ENCODE data around the gene AQP12A.

The AQP12A gene

DNA sequence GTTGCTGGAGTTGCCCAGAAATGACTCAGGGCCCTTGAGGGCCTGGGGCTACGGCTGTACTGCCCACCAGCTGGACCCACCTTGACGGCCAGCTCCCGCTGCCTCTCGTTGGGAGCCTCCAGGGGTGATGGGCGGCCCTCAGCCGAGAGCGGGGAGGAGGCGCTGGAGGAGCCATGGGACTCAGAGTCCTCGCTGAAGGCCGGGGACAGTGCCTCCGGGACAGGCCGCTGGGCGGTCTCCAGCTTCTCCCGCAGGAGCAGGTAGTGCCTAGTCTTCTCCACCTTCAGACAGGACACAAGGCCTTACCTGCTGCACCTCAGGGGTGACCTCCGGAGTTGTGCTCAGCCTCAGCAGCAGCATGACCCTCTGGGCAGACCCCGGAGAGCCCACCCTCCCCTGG, 30.7 kb downstream of the AQP12A start:
- TF ChIP-seq, protein P1, sequence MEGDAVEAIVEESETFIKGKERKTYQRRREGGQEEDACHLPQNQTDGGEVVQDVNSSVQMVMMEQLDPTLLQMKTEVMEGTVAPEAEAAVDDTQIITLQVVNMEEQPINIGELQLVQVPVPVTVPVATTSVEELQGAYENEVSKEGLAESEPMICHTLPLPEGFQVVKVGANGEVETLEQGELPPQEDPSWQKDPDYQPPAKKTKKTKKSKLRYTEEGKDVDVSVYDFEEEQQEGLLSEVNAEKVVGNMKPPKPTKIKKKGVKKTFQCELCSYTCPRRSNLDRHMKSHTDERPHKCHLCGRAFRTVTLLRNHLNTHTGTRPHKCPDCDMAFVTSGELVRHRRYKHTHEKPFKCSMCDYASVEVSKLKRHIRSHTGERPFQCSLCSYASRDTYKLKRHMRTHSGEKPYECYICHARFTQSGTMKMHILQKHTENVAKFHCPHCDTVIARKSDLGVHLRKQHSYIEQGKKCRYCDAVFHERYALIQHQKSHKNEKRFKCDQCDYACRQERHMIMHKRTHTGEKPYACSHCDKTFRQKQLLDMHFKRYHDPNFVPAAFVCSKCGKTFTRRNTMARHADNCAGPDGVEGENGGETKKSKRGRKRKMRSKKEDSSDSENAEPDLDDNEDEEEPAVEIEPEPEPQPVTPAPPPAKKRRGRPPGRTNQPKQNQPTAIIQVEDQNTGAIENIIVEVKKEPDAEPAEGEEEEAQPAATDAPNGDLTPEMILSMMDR (IDR thresholded peaks at IDR 0.05), result no peak

DNA sequence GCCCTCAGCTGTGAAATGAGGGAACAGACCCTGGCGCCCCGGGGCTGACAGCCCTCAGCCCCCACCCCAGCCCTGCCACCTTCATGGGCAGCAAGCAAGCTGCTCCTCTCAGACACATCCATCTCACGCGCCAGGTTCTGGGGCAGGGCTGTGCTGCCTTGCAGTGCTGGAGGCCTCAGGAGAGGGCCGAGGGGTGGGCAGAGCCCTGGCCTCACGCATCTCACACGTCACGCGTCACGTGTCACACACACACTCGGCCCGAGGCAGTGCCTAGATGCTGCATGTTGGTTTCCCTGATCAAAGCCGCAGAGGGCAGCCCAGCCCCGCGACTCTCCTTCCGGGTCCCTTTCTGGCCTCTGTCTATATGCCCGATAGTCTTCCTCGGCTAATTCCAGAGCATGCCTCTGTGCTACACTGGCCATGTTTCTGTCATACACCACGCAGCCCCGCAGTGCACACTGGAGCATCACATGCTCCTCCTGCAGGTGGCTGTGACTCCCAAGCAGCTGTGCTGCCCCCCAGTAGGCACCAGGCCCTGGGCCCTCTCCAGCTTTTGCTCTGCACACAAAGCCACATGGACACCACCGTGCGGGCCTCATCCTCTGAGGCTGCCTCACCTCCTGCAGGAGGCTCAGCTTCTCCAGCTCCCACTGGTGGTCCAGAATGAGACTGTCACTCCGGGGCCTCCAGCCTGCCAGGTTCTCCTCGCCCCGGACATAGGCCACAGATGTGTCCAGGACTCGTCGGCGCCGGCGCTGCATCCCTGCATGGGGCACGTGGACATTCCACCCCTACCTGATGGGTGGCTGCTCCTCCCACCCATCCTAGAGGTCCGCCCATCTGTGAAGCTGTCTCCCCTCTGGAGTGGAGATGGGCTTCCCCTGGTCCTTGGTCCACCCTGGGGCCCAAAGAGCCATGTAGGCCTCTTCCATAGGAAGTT, 31.4 kb downstream of the AQP12A start:
- TF ChIP-seq, protein P1 (IDR thresholded peaks at IDR 0.05), result no peak

DNA sequence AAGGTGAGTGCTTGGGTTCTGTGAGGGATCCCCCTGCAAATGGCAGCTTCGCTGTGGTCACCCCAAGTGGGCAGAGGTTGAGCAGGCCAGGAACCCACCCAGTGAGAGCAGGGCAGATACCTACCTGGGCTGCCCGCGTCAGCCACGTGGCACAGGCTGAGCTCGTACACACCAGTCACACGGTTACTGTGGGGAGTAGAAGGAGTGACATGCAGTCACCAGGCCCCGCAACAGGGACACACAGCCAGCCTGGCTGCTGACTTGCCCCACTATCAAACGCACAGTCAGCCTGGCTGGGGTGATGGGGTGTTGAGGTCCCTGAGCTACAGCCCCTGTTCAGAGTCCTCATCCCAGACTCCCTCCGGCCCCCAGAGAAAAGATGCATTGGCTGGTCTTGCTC, 32.2 kb downstream of the AQP12A start:
- TF ChIP-seq, protein P1 (IDR thresholded peaks at IDR 0.05), result no peak

DNA sequence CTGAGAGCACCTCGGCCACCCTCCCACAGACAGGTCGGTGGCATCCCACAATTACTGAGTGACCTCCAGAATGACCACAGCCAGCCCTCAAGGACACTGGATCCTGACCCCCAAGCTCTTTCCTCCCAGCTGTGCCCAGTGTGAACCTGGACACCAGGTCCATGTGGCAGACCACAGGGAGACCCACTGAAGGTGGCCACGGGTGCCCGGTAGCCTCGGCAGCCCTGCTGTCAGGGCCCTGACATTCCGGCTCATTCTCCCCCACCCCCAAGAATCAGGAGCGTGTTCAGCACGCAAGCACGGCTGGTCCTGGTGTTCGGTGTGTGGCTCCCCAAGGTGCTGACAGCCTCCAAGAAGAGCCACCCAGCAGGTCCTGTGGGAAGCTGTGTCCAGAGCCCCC, 32.8 kb downstream of the AQP12A start:
- TF ChIP-seq, protein P1 (IDR thresholded peaks at IDR 0.05), result no peak

DNA sequence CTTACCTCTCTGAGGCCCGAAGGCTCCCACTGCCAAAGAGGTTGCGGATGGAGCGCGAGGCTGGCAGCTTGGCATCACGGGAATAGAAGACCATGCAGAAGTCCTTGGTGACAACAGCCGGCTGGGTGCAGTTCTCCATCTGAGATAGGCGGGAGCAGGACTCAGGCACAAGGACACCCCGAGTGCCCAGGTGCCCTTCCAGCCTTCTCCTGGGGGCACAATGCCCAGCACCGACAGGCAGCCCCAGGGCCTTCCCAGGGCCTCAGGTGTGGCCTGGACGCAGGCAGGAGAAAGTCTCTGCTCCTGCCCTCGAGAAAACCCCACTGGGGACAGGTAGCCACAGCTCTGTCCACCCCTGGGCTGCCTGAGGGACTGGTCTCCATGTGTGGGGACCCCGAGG, 33.6 kb downstream of the AQP12A start:
- TF ChIP-seq, protein P1 (IDR thresholded peaks at IDR 0.05), result no peak

DNA sequence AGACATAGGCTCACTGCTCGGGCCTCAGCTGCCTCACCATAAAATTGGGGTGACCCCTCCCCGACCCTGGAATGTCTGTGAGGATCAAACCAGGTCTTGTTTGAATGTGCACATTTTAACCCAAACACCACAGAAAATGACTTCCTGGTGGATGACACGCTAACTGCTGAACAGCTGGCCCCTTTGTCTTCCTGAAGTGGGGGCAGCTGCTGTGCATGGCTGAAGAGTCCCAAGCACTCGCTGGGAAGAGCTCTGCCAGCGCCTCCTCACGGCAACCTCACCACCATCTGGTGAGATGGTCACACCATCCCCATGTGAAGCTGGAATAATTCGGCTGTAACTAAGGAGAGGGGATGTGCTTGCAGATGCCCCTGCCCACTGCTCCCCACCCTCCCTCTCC, 34.0 kb downstream of the AQP12A start:
- TF ChIP-seq, protein P1 (IDR thresholded peaks at IDR 0.05), result no peak

DNA sequence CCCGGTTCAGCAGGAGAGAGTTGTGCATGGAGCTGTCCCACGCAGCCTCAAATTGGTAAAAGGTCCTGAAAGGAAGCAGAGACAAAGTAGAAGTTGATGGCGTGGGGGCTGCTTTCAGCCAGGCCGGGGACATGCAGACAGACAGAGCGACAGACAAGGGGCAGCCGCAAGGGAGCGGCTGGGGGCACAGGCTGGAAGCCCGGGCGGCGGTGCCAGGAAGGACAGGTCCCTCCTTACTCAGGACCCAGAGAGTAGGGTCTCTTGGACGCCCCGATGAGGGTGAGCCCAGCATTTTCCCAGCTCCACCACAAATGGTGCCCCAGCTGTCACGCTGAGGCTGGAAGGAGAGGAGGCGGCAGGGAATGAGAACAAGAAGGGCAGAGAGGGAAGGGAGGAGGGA, 35.2 kb downstream of the AQP12A start:
- TF ChIP-seq, protein P1 (IDR thresholded peaks at IDR 0.05), result no peak
